HG02840 (cell line): Measurements from ENCODE around the gene APC.

ENCODE experiments used
- ATAC-seq: cut with Tn5 transposase; IDR thresholded peaks from one replicate; pipeline ENCODE4 v1.9.1; 2021; ENCODE audit warnings: mild to moderate bottlenecking, moderate library complexity, moderate number of reproducible peaks; ENCODE audit not compliant: unreplicated experiment, low FRiP score

APC gene

GRCh38 chr5:112737463-112738190 lies at the start of gene APC:
Gene APC (plus strand): TSS chr5:112737885. CDS start chr5:112754891, 17,006 bp downstream.
- ATAC-seq: peak; percentile 99

GRCh38 chr5:112689155-112689909 lies 48.4 kb upstream of the APC start:
- ATAC-seq: no peak

DNA sequence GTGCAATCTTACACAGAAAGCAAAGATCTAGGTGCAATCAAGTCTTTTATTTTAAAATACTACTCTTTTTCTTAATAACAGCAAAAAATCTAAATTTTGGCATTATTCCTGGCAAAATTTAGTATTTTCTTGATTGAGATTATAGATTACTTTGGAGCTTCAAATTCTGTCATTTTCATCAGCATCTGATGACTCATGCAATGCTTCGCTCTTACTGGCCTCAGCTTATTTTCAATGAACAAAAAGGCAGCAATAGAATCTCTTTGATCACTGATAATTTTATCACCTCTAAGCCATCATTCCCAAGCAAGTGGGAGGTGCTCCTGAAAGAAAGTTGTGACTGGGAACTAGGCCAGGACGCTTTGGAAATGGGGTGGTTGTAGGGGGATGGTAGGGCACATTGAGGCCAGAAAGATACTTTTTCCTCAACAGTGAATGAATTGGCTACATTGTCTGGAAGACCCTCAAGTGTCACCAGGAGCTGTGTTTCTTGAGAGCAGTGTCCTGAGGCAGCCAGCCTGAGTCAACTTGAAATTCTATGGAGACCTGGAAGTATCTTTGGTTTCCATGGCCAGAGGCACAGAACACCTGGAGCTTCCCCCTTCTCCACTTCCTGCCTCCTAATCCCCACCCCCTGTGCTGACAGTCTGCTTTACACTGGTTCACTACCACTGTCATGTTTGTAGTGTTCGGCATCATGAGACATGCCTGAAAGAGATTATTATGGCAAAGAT lies 46.9 kb upstream of the APC start:
- no peak for ATAC-seq

DNA sequence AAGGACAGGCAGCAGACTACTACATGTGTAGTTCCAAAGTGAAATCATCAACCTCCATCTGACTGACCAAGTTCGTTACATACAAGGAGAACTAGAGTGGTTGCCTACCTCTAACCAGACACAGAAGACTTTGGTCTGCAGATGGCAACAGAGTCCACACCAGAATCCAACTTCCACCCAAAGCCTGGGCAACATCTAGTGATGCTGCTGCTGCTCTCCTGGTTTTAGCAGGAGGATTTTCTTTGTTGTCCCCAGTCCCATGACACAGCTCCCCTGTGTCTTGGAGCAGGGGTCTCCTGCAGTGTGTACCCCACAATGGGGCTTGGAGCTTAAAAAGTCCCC lies 46.4 kb upstream of the APC start:
- ATAC-seq: no peak

DNA sequence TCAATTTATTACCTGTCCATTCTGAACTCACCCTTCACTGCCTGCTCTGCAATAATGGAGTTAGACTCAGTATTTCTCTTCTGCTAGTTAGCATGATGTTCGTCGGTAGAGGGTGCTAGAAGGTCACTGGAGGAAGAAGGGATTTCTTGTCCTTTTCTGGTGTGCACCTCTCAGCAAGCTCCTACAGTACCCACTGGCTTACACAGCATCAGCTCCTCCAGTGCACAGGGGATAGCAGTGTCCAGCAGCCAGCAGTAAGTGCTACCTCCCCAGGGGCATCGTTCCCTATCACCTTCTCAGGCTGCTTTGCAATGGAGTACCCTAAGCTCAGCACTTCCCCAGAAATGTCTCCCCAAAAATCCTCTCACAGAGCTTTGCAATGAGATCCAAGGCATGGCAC lies 45.9 kb upstream of the APC start:
- no peak for ATAC-seq

GRCh38 chr5:112692472-112692871 lies 45.2 kb upstream of the APC start:
- ATAC-seq: no peak

- ATAC-seq: no peak
Measured at GRCh38 chr5:112693301-112693700, 44.4 kb upstream of the APC start.

- no peak for ATAC-seq
Measured at GRCh38 chr5:112694853-112695709, 42.6 kb upstream of the APC start.

DNA sequence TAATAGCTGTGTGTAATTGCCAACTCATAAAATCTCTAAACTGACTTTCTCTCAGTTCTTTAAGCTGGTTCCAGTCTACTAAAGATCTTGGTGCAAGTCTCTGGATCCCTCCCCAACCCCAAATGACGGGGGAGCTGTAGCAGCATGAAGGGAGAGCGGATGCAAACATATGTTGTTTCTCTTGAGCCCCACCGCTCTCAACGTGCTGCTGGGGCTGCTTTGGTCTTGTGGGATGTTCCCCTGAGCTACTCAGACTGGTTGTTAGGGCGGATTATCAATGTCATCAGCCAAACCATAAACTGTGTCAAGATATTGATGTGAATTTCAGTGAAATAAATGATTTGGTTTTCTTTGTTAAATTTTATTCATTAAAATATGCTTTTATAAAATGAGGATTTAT lies 40.9 kb upstream of the APC start:
- ATAC-seq: no peak

DNA sequence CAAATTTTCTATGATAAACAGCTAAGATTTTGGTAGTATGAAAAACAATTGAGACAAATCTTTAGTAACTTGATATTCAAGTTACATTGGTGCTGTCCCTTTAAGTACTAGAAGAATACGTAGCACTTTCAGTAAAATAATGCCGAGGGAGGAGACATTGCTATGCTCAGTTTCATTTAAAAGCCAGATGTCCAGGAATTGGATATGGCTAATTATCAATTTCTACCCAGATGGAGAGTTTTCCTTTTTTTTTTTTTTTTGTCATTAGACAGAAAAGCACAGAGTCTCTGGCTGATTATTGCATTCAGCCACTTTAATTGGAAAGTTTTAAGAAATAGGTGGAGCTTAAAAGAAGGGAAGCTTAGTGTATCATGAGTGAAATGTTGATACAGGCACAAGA lies 40.4 kb upstream of the APC start:
- ATAC-seq: no peak

DNA sequence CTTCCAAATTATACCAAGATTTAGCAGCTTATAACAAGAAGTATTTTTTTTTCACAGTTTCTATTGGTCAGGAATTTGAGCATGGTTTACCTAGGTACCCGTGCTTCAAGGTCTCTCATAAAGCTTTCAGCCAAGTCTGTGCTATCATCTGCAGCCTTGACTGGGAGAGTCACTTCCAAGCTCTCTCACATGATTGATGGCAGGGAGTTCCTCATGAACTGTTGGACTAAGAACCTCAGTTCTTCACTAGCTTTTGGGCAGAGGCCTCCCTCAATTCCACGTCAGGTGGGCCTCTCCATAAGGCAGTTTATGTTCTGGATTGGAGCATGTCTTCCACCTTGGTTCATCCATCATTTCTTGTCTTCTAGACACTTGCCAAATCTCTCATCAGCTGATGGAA lies 39.9 kb upstream of the APC start:
- ATAC-seq: no peak

DNA sequence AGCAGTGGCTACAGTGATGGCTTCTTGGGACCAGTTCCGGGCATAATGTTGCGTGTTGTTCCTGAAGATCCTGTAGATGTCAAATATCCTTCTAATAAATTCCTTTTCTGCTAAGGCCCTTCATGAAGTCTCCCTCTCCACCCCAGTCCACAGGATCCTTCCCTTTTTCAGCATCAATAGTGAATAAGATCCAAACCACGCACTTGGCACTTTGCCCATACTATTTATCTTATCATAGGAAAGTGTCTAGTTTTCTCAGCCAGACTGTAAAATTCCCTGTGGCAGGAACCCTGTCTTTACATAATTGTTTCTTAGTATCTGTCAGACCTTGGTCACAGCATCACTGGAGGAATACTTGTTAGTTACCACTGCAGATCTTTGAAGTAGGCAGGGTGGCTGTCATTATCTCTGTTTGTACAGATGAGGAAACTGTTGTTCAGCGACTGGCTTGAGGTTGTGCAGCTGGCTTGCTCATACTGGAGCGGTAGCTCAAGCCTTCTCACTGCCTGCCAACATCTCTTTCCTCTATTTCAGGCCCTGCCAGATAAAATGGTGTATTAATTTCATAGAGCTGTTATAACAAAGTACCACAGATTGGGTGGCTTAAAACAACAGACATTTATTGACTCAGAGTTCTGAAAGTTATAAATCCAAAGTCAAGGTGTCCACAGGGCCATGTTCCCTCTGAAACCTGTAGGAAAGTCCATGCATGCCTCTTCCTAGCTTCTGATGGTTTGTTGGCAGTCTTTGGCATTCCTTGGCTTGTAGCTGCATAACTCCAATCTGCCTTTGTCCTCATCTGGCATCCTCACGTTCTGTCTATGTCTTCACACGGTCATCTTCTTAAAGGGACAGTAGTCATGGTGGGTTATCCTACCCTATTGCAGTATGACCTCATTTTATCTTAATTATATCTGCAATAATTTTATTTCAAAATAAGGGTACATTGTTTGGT lies 33.5 kb upstream of the APC start:
- no peak for ATAC-seq

DNA sequence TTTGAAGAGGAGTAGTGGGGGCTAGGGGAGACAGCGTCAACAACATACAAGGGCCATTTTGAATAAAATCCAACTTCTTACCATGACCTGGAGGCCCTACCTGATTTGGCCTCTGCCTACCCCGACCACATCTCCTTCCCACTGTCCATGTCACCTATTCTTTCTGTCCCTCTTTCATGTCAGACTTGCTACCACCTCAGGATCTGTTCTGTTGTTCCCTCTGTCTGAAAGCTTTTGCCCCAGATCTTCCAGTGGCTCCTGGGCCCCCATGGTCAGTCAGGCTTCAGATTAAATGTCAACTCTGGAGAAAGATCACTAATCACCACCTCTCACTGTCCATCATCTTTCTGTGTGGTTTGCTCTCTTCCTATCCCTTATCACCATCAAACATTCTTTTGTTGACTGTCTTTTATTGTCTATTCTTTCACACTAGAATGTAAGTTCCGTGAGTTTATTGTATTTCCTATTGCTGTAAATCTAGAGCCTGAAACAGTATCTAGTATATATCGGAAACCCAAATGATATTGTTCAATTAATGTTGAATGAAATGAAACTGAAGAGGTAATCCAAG lies 31.2 kb upstream of the APC start:
- no peak for ATAC-seq

DNA sequence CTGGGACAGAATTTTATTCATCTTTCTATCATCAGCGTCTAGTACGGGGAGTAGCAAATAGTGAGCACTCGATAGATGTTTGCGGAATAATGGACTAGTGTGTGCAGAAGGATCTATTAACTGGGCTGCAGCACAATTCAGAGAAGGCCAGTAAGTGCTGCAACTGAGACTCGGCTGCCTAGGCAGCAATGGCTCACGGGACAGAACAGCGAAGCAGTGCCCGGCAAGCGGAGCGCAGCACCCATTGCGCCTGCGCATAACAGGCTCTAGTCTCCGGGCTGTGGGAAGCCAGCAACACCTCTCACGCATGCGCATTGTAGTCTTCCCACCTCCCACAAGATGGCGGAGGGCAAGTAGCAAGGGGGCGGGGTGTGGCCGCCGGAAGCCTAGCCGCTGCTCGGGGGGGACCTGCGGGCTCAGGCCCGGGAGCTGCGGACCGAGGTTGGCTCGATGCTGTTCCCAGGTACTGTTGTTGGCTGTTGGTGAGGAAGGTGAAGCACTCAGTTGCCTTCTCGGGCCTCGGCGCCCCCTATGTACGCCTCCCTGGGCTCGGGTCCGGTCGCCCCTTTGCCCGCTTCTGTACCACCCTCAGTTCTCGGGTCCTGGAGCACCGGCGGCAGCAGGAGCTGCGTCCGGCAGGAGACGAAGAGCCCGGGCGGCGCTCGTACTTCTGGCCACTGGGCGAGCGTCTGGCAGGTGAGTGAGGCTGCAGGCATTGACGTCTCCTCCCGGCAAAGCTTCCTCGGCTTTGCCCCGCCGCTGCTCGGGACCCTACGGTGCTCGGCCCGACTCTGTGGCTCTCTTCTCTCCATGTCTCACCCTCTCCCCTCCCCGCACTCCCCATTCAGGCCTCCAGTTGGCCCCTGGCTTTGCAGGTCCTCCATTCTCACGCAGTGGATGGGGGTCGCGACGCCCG lies 30.2 kb upstream of the APC start:
- ATAC-seq: peak; percentile 95

GRCh38 chr5:112708103-112708622 lies 29.5 kb upstream of the APC start:
- no peak for ATAC-seq

- no peak for ATAC-seq
Measured at GRCh38 chr5:112709416-112709815, 28.3 kb upstream of the APC start.

GRCh38 chr5:112710896-112711295 lies 26.8 kb upstream of the APC start:
- ATAC-seq: no peak

DNA sequence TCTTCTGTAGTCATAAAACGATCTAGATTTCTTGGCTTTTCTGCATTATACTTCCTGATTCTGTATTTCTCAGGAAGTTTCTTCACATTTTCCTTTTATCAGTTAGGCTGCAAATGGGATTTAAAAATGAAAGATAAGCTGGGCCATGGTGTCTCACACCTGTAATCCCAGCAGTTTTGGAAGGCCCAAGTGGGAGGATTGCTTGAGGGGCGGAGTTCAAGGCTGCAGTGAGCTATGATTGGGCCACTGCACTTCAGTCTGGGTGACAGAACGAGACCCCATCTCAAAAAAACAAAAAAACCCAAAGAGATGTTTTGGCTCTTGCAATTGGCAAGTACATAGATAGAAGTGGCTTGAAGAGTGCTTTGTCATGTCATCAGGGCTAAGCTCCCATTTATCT lies 26.2 kb upstream of the APC start:
- no peak for ATAC-seq
